HepG2 (cell line): ENCODE data around the gene SLC24A4. TPM values are rescaled to one million over a fixed set of nuclear protein-coding genes. Genes with fewer than 3 reads are reported as not detected.

Source experiments
- CREB1 ChIP-seq, 2 experiments: fragments of 450-650 bp in 1 of 2; IDR thresholded peaks; 2 replicates each; pipeline ENCODE4 v1.6.1; 2016 to 2017; ENCODE audit warnings: control low read depth in 1 of 2, mild to moderate bottlenecking in 1 of 2, missing compliant biosample characterization in 1 of 2, missing genetic modification characterization in 1 of 2
- FOXA1 ChIP-seq, 2 experiments: fragments of 450-650 bp in 1 of 2; sonication (generic) in 1 of 2; formaldehyde crosslinking in 1 of 2; IDR thresholded peaks; 2 replicates each; pipeline versions ENCODE4 v1.4.0 to v1.6.1; 2016 to 2020; ENCODE audit warnings: missing genetic modification reagents in 1 of 2
- FOXJ3 ChIP-seq: sonication (generic); formaldehyde crosslinking; IDR thresholded peaks from 2 replicates; pipeline ENCODE4 v1.4.0; 2020; ENCODE audit warnings: missing genetic modification reagents, mild to moderate bottlenecking, borderline replicate concordance
- FOXK1 ChIP-seq: sonication (generic); formaldehyde crosslinking; IDR thresholded peaks from 2 replicates; pipeline ENCODE4 v1.4.0; 2020; ENCODE audit warnings: low read depth, missing genetic modification reagents, borderline replicate concordance
- POLR2G ChIP-seq: fragments of 200-400 bp; formaldehyde crosslinking; IDR thresholded peaks from 2 replicates; pipeline ENCODE4 v1.6.1; 2018; ENCODE audit warnings: mild to moderate bottlenecking, low read depth, low read length, moderate library complexity
- SOX5 ChIP-seq: IDR thresholded peaks from 2 replicates; pipeline ENCODE4 v1.6.1; 2016; ENCODE audit warnings: borderline replicate concordance
- polyA plus RNA-seq, 8 experiments: library from polyadenylated mRNA; depleted of rRNA in 3 of 8; stranded (reverse) in 7 of 8; unstranded in 1 of 8; fragments of >200 nt; fragmentation: Illumina TruSeq in 4 of 8; extraction: Trizol in 4 of 8; gene quantifications; 2 replicates each; pipeline versions ENCODE4 v1.2.1 to v1.2.3, GENCODE V29; 2011 to 2016; ENCODE audit warnings: low read depth in 4 of 8, missing spikeins in 1 of 8, mixed read lengths in 1 of 8; ENCODE audit not compliant: insufficient read depth in 1 of 8
- total RNA-seq, 5 experiments: library from RNA; depleted of rRNA; stranded (reverse); fragments of >200 nt; fragmentation: Illumina TruSeq; extraction: Trizol; gene quantifications; 2 replicates each; pipeline ENCODE4 v1.2.3, GENCODE V29; 2016; ENCODE audit warnings: low read depth in 1 of 5
- TF ChIP-seq, protein P1 (sequence below): sonication (generic); formaldehyde crosslinking; IDR thresholded peaks from 2 replicates; pipeline ENCODE4 v1.5.1; 2020; ENCODE audit warnings: mild to moderate bottlenecking, moderate library complexity, missing genetic modification reagents
- TF ChIP-seq, protein P2 (sequence below): sonication (generic); formaldehyde crosslinking; IDR thresholded peaks from 2 replicates; pipeline ENCODE4 v1.8.0; 2022; ENCODE audit warnings: missing genetic modification reagents, mild to moderate bottlenecking, inconsistent platforms, borderline replicate concordance
- TF ChIP-seq, protein P3 (sequence below): sonication (generic); formaldehyde crosslinking; IDR thresholded peaks from 2 replicates; pipeline ENCODE4 v1.5.0; 2020; ENCODE audit warnings: mild to moderate bottlenecking, missing genetic modification reagents
- TF ChIP-seq, protein P4 (sequence below): sonication (generic); formaldehyde crosslinking; IDR thresholded peaks from 2 replicates; pipeline ENCODE4 v1.9.0; 2021; ENCODE audit warnings: missing genetic modification reagents, mild to moderate bottlenecking, borderline replicate concordance
- TF ChIP-seq, protein P5 (sequence below): sonication (generic); formaldehyde crosslinking; IDR thresholded peaks from 2 replicates; pipeline ENCODE4 v1.4.0; 2020; ENCODE audit warnings: mild to moderate bottlenecking, missing genetic modification reagents, borderline replicate concordance

Gene SLC24A4
- total and polyA plus RNA-seq, 2 of the 13 experiments (the other 11 are each of a cell fraction or from before 2014, with no cell fraction given) = not detected

DNA sequence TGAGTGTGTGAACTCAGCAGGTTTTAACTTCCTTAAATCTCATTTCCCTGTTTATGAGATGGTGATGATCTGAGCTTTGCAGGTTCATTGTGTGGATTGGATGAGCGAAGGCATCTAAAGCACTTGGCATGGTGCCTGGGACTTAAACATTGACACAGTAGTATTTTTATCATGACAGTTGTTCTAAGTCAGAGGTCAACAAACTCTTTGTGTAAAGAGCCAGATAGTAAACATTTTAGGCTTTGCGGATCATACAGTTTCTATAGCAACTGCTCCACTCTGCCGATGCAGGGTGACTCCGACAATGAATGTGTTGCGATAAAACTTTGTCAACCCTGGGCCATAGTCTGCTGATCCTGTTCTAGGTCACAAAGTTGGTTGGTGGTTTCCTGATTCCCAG is 25.2 kb downstream of the SLC24A4 start (continued):
- TF ChIP-seq FOXK1 (CRISPR knock-in tag) (0 out of 2 replicates have a peak, but pooled peaks have one; percentile 20), FOXA1 (IDR thresholded peaks at IDR 0.05) (peak; percentile 55; the same call in 1 of the 2 replicates), FOXA1 (CRISPR knock-in tag; IDR thresholded peaks at IDR 0.05) (peak; percentile 83), CREB1 (IDR thresholded peaks at IDR 0.05) (no peak), CREB1 (CRISPR knock-in tag; IDR thresholded peaks at IDR 0.05) (peak; percentile 51; the same call in 1 of the 2 replicates), SOX5 (peak; percentile 78; the same call in 1 of the 2 replicates), POLR2G (no peak), FOXJ3 (CRISPR knock-in tag) (peak; percentile 55; the same call in 1 of the 2 replicates)
- TF ChIP-seq, protein P1, sequence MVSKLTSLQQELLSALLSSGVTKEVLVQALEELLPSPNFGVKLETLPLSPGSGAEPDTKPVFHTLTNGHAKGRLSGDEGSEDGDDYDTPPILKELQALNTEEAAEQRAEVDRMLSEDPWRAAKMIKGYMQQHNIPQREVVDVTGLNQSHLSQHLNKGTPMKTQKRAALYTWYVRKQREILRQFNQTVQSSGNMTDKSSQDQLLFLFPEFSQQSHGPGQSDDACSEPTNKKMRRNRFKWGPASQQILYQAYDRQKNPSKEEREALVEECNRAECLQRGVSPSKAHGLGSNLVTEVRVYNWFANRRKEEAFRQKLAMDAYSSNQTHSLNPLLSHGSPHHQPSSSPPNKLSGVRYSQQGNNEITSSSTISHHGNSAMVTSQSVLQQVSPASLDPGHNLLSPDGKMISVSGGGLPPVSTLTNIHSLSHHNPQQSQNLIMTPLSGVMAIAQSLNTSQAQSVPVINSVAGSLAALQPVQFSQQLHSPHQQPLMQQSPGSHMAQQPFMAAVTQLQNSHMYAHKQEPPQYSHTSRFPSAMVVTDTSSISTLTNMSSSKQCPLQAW (CRISPR knock-in tag) = 0 out of 2 replicates have a peak, but pooled peaks have one; percentile 32
- TF ChIP-seq, protein P2, sequence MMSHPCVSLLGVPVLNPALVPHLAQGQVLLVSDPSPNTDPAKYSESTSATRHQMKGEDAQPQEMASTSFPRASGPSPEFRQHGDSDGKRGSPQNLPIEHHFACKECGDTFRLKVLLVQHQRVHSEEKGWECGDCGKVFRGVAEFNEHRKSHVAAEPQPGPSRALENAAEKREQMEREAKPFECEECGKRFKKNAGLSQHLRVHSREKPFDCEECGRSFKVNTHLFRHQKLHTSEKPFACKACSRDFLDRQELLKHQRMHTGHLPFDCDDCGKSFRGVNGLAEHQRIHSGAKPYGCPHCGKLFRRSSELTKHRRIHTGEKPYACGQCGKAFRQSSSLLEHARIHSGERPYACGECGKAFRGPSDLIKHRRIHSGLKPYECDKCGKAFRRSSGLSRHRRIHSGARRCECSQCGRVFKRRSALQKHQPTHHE = no peak
- TF ChIP-seq, protein P3, sequence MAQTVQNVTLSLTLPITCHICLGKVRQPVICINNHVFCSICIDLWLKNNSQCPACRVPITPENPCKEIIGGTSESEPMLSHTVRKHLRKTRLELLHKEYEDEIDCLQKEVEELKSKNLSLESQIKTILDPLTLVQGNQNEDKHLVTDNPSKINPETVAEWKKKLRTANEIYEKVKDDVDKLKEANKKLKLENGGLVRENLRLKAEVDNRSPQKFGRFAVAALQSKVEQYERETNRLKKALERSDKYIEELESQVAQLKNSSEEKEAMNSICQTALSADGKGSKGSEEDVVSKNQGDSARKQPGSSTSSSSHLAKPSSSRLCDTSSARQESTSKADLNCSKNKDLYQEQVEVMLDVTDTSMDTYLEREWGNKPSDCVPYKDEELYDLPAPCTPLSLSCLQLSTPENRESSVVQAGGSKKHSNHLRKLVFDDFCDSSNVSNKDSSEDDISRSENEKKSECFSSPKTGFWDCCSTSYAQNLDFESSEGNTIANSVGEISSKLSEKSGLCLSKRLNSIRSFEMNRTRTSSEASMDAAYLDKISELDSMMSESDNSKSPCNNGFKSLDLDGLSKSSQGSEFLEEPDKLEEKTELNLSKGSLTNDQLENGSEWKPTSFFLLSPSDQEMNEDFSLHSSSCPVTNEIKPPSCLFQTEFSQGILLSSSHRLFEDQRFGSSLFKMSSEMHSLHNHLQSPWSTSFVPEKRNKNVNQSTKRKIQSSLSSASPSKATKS (CRISPR knock-in tag) = no peak
- TF ChIP-seq, protein P4, sequence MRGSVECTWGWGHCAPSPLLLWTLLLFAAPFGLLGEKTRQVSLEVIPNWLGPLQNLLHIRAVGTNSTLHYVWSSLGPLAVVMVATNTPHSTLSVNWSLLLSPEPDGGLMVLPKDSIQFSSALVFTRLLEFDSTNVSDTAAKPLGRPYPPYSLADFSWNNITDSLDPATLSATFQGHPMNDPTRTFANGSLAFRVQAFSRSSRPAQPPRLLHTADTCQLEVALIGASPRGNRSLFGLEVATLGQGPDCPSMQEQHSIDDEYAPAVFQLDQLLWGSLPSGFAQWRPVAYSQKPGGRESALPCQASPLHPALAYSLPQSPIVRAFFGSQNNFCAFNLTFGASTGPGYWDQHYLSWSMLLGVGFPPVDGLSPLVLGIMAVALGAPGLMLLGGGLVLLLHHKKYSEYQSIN (CRISPR knock-in tag) = no peak
- TF ChIP-seq, protein P5, sequence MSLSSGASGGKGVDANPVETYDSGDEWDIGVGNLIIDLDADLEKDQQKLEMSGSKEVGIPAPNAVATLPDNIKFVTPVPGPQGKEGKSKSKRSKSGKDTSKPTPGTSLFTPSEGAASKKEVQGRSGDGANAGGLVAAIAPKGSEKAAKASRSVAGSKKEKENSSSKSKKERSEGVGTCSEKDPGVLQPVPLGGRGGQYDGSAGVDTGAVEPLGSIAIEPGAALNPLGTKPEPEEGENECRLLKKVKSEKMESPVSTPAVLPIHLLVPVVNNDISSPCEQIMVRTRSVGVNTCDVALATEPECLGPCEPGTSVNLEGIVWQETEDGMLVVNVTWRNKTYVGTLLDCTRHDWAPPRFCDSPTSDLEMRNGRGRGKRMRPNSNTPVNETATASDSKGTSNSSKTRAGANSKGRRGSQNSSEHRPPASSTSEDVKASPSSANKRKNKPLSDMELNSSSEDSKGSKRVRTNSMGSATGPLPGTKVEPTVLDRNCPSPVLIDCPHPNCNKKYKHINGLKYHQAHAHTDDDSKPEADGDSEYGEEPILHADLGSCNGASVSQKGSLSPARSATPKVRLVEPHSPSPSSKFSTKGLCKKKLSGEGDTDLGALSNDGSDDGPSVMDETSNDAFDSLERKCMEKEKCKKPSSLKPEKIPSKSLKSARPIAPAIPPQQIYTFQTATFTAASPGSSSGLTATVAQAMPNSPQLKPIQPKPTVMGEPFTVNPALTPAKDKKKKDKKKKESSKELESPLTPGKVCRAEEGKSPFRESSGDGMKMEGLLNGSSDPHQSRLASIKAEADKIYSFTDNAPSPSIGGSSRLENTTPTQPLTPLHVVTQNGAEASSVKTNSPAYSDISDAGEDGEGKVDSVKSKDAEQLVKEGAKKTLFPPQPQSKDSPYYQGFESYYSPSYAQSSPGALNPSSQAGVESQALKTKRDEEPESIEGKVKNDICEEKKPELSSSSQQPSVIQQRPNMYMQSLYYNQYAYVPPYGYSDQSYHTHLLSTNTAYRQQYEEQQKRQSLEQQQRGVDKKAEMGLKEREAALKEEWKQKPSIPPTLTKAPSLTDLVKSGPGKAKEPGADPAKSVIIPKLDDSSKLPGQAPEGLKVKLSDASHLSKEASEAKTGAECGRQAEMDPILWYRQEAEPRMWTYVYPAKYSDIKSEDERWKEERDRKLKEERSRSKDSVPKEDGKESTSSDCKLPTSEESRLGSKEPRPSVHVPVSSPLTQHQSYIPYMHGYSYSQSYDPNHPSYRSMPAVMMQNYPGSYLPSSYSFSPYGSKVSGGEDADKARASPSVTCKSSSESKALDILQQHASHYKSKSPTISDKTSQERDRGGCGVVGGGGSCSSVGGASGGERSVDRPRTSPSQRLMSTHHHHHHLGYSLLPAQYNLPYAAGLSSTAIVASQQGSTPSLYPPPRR (CRISPR knock-in tag) = peak; percentile 90
